Stimulated activated naive CD8-positive, alpha-beta T cell treated with anti-CD3 and anti-CD28 coated beads, Interleukin-15, Interleukin-2, amounts not matched to agents 100 U/mL and 50 U/mL, for 24 hours (primary cell): Measurements from ENCODE around the gene NOC4L.
"Not testable (repeated sequence)": the region's sequence is repeated elsewhere in the genome, so short reads cannot be mapped to it uniquely, and the experiment has no call there.

ENCODE experiments used
- ATAC-seq: fragments of 150-1000 bp; cut with Tn5 transposase; one replicate; pipeline ENCODE4 v1.10.0; 2021
- DNase-seq: peaks from one replicate; pipeline ENCODE4 v3.0.0; 2021

NOC4L gene

GRCh38 chr12:132123970-132124765 lies 20.1 kb upstream of the NOC4L start:
- no peak for ATAC-seq

DNA sequence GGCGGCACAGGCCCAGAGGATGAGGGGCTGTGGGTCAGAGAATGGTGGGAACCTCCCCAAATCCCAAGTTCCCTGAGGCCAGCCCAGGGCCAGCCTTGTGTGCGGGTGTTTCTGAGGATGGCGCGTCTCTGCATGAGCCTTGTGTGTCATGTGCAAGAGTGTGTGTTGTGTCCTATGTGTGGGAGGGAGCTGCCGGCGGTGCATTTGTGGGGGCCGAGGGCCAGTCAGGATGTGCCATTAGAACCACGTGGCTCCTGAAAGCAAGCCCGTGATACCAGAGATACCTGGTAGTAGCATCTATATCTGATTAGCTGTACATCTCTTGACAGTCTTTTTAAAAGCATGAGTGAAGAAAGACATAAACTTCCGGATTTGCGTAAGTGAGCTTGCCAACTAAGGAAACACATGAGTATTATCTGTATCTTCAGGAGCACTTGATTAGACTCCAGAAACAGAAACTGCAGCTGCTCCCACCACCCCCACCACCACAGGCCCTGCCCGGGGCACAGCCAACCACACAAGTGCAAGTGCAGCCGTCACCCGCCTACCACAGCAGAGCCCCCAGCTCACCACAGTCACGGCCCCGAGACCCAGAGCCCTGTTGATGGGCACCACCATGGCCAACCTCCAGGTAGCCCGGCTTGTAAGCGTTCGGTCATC lies 19.4 kb upstream of the NOC4L start:
- ATAC-seq = peak; percentile 14
- DNase-seq = no peak

More at GRCh38 chr12:132123970-132124765, 20.1 kb upstream of the NOC4L start:
- DNase-seq = no peak

DNA sequence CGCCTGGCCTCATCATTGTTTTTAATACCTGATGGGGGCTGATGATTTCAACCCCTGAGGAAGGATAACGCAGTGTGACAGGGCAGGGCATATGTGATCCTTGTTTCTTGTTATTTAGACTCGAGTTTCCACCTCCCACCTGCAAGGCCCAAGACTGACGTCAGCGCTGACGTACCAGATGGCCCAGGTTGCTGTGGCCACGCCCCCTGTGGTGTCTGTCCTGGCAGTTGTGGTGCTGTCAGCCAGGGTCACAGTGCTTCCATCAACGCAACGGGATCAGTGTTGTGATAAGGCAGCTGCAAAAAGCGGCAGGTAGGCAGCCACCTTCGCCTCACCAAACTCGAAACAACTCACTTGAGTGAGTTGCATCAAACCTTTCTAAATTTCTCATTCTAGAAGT lies 18.5 kb upstream of the NOC4L start:
- DNase-seq (no peak), ATAC-seq (no peak)

DNA sequence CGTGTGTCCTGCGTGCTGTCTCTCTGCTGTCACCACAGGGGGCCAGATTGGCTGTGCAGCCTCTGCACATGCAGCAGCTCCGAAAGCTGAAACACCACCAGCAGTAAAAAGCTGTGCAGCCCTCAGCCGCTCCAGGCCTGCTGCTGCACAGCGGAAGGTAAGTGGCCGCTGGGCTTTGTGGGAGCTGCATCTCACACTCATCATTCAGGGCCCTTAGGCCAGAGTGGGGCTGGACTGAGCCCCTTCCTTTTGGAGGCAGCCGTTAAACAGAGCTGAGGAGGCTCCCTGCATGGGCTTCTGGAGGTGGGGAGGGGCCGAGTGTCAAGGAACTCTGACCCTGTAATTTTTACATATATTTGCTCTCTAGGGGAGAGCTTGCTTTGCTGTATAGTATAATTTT lies 17.2 kb upstream of the NOC4L start:
- DNase-seq (no peak), ATAC-seq (no peak)

- DNase-seq = no peak
- ATAC-seq = no peak
Measured at GRCh38 chr12:132129007-132129406, 15.2 kb upstream of the NOC4L start.

DNA sequence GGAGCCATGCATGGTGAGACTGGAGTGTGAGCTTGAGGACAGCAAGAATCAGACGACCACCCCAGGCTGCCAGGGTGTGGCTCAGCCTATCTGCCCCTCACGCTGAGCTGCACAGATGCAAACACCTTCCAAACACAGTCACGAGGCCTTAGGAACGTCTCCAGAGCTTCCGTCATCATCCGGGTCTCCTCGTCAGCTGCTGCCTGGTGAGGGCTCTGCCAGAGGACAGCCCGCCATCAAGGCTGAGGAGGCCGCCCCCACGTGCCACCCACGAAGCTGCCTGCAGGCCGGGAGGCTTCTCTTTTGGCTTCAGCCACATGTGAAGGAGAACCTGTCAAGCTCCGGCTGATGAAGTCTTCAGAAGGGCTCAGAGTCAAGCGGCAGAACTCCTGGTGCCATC lies 13.6 kb upstream of the NOC4L start:
- ATAC-seq (no peak), DNase-seq (no peak)

- DNase-seq (no peak), ATAC-seq (no peak)
Measured at GRCh38 chr12:132131229-132131628, 13.0 kb upstream of the NOC4L start.

DNA sequence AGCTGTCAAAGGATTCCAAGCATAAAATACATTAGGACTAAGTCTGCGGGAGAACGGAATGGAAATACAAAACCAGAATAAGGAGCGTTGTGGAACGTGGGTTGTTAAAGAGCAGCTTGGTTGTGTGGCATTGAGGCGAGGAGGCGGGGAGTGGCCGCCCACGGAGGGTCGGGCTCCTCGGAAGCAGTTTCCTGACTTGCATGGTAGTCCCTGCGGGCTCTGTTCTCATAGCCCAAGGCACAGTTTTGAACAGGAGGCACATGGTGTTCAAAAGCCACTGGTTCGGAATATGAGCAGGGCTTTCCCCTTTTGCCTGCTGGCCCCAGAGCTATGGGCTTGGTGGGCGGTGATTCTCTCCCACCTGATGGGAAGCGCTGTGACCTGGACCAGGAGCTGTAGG lies 12.3 kb upstream of the NOC4L start:
- DNase-seq (no peak), ATAC-seq (no peak)

- DNase-seq = no peak
- ATAC-seq = no peak
Measured at GRCh38 chr12:132132609-132133430, 11.4 kb upstream of the NOC4L start.

DNA sequence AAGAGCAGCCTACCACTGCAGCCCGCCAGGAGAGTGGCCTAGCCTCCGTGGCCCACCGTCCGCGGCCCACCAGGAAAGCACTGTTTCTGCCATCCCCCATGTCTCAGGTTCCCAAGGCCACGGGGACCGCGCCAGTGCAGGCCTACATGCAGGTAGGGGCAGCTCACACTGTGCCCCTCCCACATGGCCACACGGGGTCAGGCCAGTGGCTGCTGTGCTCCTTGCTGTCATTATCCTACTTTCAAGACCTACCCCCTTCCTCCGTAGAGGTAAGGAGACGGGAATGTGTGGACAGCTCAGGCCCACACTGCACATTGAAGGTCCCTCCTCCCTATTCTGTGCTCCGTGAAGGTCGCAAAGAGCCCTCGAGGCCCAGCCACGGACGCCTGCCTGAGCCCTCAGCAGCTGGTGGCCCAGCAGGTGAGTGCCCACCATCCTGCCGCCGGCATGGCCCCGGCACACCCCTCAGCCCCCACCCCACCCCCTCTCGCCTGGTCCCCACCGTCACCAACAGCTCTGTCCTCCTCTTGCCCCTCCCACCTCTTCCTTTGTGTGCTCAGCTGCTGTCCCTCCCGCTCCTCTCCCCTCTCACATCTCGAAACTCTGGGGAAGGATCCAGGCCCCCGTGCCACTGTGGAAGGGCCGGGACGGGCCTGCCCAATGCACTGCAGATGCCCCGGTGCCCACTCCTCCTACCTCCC lies 10.2 kb upstream of the NOC4L start:
- DNase-seq (no peak), ATAC-seq (no peak)

- DNase-seq, ATAC-seq: not testable (repeated sequence)
Measured at GRCh38 chr12:132134653-132135183, 9.5 kb upstream of the NOC4L start.

DNA sequence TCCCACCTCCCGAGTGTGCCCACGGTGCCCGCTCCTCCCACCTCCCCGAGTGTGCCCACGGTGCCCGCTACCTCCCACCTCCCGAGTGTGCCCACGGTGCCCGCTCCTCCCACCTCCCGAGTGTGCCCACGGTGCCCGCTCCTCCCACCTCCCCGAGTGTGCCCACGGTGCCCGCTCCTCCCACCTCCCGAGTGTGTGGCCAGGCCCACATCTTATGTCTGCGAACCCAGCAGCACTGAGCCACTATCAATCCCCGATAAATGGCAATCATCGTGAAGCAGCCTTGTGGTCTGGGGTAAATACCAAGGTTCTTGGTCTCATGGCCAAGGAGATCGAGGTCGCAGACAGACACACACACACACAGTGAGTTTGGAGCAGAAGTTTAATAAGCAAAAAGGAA lies 8.0 kb upstream of the NOC4L start:
- ATAC-seq, DNase-seq: not testable (repeated sequence)

DNA sequence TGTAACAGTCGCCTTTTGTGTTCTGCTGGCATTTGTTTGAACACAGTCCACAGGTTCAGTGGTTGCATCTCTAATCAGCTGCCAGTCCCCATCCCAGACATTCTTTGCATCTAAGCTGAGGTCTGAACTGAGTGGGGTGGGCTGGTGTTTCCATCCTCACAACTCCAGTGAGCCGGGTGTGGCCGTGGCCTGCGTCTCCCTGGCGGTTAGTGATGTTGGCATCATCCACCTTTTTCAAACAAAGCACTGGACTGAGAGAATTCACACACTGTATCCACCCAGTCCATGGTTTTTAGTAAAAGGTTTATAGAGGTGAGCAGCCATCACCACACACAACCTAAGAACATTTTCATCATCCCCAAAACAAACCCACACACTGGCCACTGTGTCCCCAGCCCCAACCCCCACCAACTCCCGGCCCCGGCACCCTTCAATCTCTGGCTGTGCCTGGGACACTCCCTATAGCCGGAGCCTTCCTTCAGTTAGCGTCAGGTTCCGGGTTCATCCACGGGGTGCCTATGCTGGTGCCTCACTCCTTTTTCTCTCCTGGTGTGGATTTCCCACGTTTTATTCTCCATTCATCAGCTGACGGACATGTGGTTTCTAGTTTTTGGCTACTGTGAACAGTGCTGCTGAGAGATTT lies 6.7 kb upstream of the NOC4L start:
- DNase-seq = no peak
- no peak for ATAC-seq

DNA sequence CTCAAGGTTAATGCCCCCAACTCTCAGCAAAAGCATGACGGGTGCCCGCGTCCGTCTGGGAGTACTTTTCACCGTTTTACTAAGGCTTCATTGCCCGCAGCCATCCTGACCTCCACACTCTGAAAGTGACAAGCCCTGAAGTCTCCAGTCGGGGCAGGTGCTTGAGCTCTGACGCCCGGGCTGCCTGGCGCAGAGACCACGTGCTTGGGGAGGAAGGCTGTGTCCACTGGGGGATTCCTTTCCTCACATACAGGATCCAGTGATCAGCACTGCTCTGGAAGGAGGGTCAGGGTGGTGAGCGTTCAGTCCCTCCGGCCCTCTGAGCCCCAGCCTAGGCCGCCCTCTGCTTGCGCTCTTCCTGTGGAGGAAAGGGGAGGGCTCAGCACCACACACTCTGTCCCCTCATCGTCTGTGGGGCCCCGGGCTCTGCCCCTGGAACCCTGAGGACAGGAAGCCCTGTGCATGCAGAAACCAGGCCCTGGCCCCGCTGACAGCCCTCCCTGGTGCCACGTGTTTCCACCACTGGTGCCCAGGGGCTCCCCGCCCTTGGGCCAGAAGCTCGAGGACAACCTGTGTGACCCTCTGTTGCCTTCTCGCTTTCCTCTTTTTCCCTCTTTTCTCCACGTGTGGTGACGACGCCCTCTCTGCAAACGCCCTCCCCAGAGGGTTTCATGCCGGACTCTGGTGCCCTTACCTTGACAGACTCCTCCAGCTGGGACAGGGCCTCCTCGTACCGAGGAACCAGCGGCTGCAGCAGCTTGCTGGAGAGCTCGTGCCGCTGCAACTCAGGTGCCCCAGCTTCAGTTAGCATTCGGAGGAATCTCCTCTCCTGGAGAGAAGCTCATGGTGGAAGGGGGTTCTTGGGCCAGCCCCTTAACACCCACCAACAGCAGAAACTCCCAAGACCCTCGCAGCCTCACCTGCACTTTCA lies 5.1 kb upstream of the NOC4L start:
- DNase-seq (no peak), ATAC-seq (no peak)

GRCh38 chr12:132139912-132140311 lies 4.3 kb upstream of the NOC4L start:
- ATAC-seq (no peak), DNase-seq (no peak)

DNA sequence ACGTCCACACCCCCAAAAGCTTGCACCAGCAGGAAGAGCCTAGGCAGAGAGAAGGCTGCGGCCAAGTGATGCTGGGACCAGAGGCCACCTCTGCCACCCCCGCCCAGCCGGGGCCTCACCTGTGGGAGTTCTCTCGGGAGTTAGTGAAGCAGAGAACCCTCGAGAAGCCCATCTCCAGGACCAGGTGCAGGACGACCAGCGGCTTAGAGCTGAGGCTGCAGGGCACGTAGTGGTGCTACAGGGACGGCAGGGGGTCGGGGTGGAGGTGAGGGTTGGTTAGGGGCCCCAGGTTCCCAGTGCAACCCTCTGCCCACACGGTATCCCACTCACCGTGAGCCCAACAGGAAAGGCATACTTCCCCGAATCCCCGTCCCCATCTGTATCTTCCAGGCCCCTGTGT lies 3.8 kb upstream of the NOC4L start:
- ATAC-seq = no peak

GRCh38 chr12:132140918-132141841 lies 3.1 kb upstream of the NOC4L start:
- DNase-seq = no peak
- no peak for ATAC-seq

More for the DNA sequence above, 3.8 kb upstream of the NOC4L start:
- no peak for DNase-seq

- ATAC-seq (no peak), DNase-seq (no peak)
Measured at GRCh38 chr12:132141976-132142678, 2.1 kb upstream of the NOC4L start.
